A673 (cell line): ENCODE measurements around the gene LYPD8.

Experiments
- EZH2 ChIP-seq: fragments of 200-600 bp; sonication (generic); IDR thresholded peaks from 2 replicates; pipeline ENCODE4 v1.6.1; 2017; ENCODE audit warnings: borderline replicate concordance, low read depth, mild to moderate bottlenecking, mixed read lengths, antibody characterized with exemption, low read length; ENCODE audit not compliant: poor library complexity, severe bottlenecking
- TF ChIP-seq, protein P1 (sequence below): fragments of 300-800, 200-600 bp; sonication (generic); conservative IDR thresholded peaks from 2 replicates; pipeline ENCODE4 v1.5.1; 2017; ENCODE audit warnings: low read depth, mild to moderate bottlenecking, antibody characterized with exemption, low read length, moderate library complexity, mixed read lengths

DNA sequence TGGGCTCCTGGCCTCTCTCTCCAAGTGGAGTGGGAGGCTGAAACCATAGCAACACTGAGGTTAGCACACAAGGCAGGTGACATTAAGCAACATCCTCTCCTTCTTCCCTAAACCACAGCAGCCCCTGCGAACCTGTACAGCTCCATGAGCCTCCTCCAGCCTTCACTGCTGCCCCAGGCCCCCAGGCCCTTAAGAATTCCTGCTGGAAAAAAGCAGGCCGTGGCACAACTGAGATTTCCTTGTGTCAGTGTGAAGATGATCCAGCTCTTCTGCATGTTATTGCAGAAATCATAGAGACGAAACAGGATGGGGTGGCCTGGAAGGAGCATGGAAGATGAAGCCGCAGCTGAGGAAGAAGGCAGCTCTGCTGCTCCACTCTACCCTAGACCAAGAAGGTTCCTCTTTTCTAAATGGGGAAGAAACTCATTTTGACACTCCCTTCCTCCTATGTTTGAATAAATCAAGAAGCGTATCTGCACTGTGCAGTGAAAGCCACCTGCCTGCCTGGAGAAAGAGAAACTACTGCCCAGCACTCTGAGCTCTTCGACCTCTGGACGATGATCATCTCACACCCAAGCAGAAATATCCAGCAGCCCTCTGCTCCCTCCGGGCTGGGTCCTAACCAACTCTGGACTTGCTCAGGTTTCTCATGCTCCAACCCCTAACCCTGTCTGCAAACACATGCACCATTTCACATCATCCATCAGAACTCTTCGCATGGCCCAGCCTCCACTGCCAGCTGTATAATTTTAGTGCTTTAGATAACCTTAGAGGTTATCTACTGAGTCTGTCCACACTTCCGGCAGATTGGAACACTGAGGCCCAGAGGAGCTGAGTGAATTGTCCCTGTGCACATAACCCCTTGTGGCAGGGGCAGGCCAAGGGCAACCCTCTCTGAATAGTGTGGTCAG, 49.5 kb upstream of the LYPD8 start:
- TF ChIP-seq, protein P1, sequence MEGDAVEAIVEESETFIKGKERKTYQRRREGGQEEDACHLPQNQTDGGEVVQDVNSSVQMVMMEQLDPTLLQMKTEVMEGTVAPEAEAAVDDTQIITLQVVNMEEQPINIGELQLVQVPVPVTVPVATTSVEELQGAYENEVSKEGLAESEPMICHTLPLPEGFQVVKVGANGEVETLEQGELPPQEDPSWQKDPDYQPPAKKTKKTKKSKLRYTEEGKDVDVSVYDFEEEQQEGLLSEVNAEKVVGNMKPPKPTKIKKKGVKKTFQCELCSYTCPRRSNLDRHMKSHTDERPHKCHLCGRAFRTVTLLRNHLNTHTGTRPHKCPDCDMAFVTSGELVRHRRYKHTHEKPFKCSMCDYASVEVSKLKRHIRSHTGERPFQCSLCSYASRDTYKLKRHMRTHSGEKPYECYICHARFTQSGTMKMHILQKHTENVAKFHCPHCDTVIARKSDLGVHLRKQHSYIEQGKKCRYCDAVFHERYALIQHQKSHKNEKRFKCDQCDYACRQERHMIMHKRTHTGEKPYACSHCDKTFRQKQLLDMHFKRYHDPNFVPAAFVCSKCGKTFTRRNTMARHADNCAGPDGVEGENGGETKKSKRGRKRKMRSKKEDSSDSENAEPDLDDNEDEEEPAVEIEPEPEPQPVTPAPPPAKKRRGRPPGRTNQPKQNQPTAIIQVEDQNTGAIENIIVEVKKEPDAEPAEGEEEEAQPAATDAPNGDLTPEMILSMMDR = no peak
- no peak for TF ChIP-seq EZH2
